ENCODE results near the gene PDIA5.

DNA sequence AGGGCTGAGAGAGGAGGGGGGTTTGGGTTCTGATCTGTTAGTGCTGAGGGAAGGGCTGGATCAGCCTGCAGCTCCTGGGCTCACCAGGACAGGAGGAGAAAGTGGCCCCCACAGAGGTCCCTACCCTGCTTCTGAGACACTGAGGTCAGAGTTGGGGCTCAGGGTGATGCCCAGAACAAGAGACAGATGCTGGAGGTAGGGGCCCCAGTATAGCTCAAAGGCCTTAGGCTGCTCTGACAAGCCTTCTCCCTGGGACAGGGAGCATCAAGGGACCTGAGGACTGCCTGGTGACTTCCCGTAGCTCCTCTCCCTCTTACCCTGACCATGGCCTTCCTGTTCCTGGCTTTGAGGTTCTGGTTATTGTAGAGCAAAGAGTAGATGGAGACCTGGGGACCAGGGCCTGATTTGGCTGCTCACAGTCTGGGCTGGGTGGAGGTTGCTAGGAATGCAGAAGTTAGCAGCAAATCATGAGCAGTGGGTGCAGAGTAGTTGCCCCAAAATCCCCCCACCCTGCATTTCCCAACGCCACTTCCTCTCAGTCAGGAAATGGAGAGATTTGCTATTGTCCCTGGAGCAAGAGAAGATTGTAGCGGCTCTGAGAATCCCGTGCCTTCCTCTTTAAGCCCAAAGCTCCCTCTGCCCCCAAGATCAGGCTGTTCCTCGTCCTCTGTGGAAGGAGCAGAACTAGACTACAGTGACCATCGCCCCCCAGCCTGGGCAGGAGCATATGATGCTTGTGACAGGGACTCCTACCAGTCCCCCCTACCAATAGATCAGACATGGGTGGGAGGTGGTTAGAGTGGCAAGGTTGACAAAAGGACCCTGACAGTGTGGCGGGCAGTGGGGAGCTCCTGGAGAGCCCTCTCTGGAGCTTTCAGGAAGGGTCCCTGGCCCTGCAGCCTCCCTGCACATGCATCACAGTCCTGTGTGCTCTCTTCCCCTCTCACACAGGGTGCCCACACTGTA lies 87.5 kb downstream of the PDIA5 start:
- no peak for TF ChIP-seq CTCF (IDR thresholded peaks at IDR 0.05)
- no peak for TF ChIP-seq POLR2A (IDR thresholded peaks at IDR 0.05)
